NCI-H2081 treated with DMSO at 0.1 percent for 48 hours (cell line): ENCODE measurements around the gene NCAN.

ENCODE experiments used
- DNase-seq: peaks from one replicate; lab custom pipeline; 2025; lab: John Stamatoyannopoulos, UW

The NCAN gene

GRCh38 chr19:19261350-19262189 lies 49.8 kb downstream of the NCAN start:
- DNase-seq = no peak

GRCh38 chr19:19262190-19263057 lies 50.7 kb downstream of the NCAN start:
- no peak for DNase-seq

GRCh38 chr19:19263886-19264487 lies 52.2 kb downstream of the NCAN start:
- DNase-seq = no peak

DNA sequence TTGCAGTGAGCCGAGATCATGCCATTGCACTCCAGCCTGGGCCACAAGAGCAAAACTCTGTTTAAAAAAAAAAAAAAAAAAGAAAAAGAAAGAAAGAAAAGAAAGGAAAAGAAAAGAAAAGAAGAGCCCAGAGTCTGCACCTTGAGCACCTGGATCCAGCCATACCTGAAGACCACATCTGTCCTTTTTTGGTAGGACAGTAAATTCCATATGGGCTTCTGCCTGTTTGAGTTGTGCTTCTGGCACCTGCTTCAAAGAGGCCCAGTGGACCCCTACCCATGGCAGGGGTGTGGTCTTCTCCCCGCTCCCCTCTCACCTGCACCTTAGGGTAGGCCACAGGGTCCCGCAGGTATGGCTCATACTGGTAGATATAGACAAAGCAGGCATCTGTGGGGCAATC lies 55.5 kb downstream of the NCAN start:
- no peak for DNase-seq

DNA sequence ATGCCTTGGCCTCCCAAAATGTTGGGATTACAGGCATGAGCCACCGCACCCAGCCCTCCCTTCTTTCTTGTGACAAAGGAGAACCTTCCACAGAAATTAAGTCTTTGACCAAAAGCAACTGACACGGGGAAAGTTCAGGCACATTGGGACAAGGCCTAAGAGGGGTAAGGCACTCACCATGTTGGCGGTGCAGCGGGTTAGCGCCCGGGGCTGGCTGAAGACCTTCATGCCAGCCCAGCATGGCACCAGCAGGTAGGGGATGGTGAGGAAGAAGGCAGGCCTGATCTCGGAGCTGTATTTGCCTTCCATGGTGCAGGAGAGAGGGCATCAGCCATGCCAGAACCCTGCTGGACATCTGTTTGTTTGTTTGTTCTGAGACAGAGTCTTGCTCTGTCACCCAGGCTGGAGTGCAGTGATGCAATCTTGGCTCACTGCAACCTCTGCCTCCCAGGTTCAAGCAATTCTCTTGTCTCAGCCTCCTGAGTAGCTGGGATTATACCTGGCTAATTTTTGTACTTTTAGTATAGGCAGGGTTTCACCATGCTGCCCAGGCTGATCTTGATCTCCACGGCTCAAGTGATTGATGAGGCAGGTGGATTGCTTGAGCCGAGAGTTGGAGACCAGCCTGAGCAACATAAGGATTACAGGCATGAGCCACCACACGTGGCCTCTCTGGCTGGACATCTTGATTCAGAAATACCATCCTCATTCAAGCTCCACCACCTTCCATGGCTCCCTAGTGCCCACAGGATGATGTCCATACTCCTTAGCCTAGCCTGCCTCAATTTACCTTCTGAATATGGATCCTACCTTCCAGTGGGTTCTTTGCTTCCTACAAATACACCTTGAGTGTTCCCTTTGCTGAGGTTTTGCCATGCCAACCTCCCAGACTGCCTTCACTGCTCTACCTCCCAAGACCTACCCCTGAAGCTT lies 57.0 kb downstream of the NCAN start:
- DNase-seq = no peak

- no peak for DNase-seq
Observed at GRCh38 chr19:19269952-19270694, 58.4 kb downstream of the NCAN start.

DNA sequence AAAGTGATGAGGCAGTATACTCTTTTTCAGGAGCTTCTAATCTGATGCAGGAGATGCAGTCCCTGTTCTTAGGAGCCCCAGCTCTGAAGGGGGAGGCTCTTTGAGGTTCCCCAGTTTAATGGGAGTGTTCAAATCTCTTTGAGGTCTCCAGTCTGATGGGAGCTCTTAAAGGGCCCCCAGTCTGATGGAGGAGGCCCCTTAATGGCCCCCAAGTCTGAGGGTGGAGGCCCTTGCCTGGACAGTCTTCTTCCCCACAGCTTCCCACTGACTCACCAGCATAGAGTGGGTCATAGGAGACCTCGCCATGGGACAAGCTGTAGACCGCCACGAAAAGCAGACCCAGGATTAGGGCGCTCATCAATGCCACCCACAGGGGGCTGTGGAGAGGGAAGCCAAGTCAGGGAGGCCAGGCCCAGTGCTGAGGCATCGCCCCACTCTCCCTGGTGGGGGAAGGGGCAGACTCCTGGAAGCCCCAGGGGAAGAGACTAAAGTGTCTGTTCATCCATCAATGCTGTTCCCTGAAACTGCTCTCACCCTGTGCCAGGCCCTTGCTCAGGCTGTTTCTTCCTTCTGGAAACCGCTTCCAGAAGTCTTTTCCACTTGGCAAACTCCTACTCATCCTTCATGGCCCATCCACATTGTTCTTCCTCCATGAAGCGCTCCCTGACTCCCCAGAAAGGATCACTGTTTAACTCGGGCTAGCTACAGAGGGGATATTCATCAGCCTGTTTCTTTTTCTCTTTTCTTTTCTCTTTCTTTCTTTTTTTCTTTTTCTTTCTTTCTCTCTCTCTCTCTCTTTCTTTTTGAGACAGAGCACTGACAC lies 59.2 kb downstream of the NCAN start:
- no peak for DNase-seq

GRCh38 chr19:19271828-19272599 lies 60.3 kb downstream of the NCAN start:
- no peak for DNase-seq

DNA sequence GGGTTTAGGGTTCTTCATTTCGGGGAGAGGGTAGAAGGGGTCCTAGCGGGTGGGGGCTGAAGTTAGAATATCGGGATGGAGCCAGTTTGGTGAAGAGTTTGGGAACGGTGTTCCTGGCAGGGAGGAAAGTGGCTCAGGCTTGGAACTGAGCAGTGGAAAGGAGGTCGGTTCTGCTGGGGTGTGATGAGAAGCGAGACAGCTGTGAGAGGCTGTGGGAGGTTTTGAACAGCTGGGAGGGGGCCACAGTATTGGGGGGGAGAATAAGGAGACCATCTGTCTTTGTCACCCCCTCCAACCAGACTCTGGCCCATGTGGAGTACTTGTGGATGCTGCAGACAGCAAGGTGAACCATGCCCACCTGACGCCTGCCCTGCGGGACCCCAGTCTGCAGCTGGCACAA lies 62.4 kb downstream of the NCAN start:
- DNase-seq = no peak

- no peak for DNase-seq
Observed at GRCh38 chr19:19274716-19275565, 63.2 kb downstream of the NCAN start.

- no peak for DNase-seq
Observed at GRCh38 chr19:19276386-19276785, 64.6 kb downstream of the NCAN start.

GRCh38 chr19:19276851-19277250 lies 65.1 kb downstream of the NCAN start:
- DNase-seq = no peak

GRCh38 chr19:19278315-19278714 lies 66.6 kb downstream of the NCAN start:
- DNase-seq = peak; percentile 60

DNA sequence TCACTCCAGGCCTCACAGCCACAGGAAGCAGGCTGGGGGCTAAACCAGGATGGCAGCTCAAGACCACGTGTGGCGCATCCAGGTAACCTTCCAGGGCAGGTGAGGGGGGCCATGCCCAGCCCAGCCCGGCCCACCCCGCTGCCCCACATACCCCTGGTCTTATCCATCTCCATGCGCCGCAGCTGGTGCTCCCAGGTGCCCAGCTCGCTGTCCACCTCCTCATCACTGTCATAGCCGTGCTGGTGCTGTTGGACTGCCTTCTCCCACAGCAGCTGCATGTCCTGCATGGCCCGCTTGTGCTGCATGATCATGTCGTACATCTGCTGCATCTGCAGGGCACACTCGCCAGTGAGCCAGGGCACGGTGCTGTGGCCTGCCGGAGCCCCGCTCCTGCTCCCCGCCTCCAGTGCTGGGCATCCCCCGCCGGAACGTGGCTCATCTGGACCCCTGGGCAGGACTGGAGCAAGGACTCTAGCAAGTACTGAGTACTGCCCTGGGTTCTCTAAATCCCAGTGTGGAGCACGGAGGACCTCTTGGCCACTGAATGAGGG lies 67.4 kb downstream of the NCAN start:
- DNase-seq = no peak

DNA sequence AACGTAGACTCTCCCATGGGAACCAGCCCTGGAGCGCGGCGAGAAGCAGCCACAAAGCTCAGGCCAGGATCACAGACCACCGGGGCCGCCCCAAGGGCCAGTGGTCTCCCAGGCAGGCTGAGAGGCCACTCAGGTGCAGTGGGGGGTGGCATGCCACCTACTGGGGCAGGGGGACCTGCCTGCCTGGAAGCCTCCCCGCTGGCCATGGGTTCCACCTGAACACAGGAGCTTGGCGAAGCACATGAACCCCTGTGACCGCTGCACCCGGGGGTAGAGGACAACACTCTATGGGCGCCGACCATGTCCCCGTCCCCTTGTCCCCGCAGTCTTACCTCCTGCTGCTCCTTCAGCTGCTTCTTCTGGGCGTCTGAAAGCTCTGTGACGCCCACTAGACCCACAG lies 68.1 kb downstream of the NCAN start:
- DNase-seq = no peak

DNA sequence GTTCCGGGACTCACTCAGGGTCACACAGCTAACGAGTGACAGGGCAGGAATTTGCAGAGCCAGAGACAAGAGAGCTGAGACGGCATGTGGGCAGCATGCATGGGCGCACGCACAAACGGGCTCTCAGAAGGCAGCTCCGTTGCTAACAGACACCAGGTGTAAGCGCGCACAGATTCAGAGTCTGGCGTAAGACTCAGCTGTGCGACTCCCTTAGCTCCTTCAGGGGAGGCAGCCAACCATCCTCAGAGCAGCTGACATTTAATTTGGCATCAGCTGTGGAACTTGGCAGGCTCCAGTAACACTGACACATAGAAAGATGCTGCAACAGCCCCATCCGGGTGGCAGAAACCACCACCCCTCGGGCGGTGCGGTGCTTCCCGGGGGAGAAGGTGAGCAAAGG lies 68.8 kb downstream of the NCAN start:
- DNase-seq = no peak

DNA sequence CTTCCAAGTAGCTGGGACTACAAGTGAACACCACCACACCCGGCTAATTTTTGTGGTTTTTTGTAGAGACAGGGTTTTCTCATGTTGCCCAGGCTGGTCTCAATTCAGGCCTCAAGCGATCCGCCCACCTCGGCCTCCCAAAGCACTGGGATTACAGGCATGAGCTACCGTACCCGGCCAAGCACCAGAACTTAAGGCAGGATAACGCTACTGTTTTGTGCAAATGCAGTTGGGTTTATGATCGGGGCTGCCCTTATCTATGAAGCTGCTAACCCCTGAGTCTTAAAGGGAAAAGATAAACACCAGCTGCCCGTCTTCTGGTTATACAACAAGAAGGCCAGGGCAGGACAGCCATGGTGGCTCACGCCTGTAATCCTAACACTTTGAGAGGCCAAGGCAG lies 73.9 kb downstream of the NCAN start:
- no peak for DNase-seq

DNA sequence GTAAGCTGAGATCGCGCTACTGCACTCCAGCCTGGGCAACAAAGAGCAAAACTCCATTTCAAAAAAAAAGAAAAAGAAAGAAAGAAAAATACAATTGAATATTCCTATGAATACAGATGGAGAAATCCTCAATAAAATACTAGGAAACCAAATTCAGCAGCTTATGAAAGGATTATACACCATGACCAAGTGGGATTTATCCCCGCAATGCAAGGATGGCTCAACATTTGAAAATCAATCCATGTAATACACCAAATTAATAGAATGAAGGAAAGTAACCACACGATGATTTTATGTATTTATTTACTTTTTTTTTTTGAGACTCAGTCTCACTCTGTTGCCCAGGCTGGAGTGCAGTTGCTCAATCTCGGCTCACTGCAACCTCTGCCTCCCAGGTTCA lies 80.8 kb downstream of the NCAN start:
- DNase-seq = no peak
